Measurements from ENCODE around the gene ARL9.

ARL9 gene

DNA sequence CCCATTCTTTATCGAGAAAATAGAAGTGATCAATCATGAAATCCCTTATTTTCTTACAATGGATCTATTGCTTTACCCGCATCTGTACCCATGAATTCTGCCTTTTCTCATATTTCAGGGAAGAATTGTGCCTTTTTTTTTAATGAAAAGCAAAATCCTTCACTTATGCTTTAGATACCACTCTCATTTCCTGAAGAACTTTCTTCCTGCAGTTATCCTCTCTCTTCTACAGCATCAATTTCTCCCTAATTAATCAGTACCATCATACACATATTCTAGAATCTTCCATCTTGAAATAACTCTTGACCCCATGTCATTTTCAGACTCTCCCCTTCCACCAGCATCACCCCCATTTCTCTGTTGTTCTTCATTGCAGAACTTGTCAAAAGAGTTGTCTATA, 26.6 kb downstream of the ARL9 start:
- DNase-seq = no peak

DNA sequence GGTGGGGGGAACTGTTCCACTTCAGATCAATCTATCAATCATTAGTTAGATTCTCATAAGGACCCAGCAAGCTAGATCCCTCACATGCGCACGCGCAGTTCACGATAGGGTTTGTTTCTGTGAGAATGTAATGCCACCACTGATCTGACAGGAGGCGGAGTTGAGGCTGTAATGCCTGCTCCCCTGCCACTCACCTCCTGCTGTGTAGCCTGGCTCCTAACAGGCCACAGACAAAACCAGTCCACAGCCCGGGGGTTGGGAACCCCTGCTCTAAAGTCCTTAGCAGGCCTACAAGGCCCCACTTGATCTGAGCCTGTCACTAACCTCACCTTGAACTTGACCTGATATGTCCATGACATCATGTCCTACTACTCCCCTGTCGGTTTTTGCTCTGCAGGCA, 30.3 kb downstream of the ARL9 start:
- DNase-seq = no peak

DNA sequence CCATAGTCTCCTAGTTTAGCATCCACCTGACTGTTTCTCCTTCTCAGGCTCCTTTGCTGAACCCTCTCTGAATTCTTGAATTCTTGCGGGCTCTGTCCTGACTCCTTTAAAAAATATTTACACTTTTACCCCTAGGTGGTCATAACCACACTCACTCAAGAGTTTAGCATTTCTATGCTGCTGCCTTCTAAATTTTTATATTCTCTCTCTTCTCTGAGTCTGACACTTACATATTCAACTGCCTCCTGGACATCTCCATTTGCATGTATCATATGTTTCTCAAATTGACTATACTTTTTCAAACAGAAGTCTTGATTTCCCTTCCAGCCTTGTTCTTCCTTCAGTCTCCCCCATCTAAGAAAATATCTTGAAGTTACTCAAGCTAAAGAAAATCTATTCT, 31.6 kb downstream of the ARL9 start:
- no peak for DNase-seq

DNA sequence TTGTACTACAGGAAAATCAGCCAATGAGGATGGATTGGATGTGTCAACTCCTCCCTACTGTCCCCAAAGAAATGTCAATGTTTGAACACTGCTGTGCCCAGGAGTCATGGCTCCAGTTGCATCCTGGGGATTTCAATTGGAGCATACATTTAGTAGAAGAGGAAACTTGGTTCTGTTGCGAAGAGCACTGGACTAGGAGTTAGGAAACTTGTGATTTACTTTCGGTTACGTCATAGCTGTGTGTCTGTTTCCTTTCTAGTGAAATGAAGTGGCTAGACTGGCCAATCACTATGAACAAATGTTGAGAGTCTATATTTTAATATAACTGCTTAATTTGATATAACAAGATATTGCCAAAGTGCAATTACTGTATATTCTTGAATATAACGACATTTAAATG, 35.2 kb downstream of the ARL9 start:
- no peak for DNase-seq

DNA sequence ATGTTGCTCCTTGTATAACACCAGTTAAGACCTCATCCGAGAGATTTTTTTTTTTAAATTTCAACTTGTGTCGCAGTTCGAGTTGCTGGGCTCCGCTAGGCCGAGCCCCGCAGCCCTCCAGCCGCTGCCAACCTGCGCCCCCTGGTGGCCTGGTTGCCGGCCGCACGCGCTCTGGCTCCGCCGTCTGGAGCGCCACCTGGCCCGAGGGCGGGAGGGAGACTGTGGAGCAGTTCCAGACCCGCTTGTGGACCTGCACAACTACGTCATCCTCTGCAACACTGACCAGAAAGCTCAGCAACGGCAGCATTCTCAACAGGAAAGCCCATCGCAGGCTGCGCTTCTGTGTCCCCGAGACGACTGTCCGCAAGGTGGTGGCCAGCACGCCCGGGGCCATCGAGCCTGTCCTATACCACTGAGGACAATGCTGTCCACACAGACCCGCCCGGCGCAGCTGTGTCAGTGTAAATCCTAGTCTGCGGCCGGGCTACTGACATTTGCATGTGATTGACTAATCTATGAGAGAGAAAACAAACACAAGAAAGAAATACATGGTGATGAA, 39.1 kb downstream of the ARL9 start:
- no peak for DNase-seq

DNA sequence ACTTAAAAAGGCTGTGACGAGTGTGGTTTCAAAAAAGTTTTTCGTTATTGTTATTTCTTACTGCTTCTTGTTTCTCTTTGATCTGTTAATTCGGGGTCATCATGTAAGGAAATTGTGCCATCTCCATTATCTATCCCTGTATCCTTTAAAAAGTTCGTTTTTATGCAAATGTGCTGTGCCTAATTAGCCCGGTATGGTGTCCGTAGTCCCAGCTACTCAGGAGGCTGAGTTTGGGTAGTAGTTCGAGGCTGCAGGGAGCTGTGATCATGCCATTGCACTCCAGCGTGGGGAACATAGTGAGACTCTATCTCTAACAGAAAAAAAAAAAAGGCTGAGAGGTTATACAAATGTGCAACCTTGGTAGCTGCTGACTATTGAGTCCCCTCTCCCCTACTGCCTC, 45.1 kb downstream of the ARL9 start:
- no peak for DNase-seq

DNA sequence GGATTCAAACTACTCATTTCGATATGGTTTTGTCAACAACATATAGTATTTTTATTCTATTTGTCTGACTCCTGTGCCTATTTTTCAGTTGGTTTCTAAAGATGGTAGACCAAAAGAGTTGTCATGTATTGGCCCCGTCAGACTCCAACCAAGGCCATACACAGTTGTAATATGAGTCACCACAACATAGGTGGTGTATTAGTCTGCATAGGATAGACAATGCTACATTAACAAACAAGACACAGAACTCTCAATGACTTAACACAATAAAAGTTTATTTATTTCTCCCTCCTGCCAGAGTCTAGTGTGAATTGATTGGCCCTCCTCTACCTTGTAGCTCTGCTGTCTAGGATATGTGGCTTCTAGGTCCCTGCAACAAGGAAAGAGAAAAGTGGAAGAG, 45.9 kb downstream of the ARL9 start:
- no peak for DNase-seq

DNA sequence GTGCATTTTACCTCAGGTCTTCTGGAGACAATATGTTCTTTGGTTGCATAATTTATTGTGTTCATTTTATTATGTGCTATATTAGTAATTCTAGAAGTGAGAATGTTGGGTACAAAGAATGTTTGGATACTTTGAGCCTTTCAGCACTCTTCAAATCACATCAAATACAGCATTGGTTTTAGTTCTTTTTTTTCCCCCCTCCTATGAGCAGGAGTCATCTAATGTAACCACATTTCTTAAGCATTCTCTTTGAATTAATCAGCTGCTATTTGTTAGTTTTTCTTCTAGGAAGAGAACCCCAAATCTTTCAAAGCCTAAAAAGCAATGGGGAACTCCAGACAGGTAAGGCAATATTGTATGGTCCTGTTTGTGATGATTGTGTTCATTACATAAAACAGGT, 46.7 kb downstream of the ARL9 start:
- DNase-seq = no peak

DNA sequence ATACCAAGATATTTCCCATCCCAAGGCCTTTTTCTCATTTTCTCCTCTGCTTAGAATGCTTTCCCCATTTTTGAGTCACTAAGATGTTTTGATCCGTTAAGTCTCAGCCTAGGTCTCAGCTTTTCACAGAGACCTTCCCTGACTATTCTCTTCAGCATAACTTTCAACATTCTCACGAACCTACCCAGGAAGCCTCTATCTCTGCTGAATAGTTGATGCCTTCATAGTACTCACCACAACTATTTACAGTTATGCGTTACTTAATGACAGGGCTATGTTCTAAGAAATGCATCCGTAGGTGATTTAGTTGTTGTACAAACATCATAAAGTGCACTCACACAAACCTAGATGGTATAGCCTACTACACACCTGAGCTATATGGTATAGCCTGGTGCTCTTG, 64.5 kb downstream of the ARL9 start:
- no peak for DNase-seq

All from GF-D8 (cell line).